Renal pelvis (tissue), 4 donors: ENCODE measurements around the gene IL17C. TPM values are rescaled to one million over a fixed set of nuclear protein-coding genes. Genes with fewer than 3 reads are reported as not detected.
"Not testable (repeated sequence)": the region's sequence is repeated elsewhere in the genome, so short reads cannot be mapped to it uniquely, and the experiment has no call there.

Experiments
- DNase-seq: peaks from one replicate; pipeline ENCODE4 v3.0.0-alpha.2; 2013
- polyA plus RNA-seq, 3 donors: library from polyadenylated mRNA; unstranded; fragments of 120-200 nt; gene quantifications; one replicate each; pipeline ENCODE4 v1.2.1, GENCODE V29; 2013; ENCODE audit not compliant: insufficient read length in 3 of 3

Gene IL17C
- polyA plus RNA-seq, 3 donors, result 0.10 TPM; not detected in 2

DNA sequence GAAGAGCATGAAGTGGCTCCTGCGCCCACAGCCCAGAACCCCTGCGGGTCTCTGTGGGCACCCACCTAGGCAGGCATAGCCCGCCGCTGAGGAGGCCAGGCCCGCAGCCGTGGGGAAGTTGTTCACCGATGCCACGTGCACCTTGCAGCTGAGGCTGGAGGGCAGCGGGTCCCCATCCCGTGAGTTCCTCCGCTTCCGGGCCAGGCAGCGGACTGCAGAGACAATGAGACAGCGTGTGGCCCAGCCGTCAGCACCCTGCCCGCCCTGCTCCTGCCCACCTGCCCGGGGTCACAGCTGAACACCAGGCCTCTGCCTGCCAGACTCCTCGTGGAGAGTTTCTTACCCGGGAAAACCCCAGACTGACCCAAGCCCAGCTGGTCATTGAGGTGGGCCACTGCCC lies 19.0 kb downstream of the IL17C start:
- no peak for DNase-seq

- DNase-seq, result no peak
Observed at GRCh38 chr16:88658714-88659113, 20.3 kb downstream of the IL17C start.

DNA sequence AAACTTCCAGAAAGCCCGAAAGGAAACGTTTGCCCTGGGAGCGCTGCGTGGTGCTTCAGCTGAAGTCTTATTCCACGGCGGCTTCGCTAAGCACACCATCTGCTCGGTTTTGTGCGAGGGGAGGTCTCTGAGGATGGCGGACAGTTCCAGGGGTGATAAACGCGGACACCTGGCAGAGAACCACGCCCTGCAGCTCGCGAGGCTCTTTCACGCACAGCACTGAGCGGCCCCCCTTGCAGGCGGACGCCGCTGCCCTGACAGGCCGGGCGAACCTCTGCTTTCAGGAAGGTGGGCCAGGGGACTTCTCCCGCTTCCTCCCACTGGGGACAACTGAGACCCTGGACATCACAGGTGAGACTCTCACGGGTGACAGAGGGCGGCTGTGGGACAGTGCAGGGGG lies 20.8 kb downstream of the IL17C start:
- DNase-seq, result no peak

- DNase-seq, result no peak
Observed at GRCh38 chr16:88661468-88661867, 23.1 kb downstream of the IL17C start.

- no peak for DNase-seq
Observed at GRCh38 chr16:88662222-88662842, 24.0 kb downstream of the IL17C start.

DNA sequence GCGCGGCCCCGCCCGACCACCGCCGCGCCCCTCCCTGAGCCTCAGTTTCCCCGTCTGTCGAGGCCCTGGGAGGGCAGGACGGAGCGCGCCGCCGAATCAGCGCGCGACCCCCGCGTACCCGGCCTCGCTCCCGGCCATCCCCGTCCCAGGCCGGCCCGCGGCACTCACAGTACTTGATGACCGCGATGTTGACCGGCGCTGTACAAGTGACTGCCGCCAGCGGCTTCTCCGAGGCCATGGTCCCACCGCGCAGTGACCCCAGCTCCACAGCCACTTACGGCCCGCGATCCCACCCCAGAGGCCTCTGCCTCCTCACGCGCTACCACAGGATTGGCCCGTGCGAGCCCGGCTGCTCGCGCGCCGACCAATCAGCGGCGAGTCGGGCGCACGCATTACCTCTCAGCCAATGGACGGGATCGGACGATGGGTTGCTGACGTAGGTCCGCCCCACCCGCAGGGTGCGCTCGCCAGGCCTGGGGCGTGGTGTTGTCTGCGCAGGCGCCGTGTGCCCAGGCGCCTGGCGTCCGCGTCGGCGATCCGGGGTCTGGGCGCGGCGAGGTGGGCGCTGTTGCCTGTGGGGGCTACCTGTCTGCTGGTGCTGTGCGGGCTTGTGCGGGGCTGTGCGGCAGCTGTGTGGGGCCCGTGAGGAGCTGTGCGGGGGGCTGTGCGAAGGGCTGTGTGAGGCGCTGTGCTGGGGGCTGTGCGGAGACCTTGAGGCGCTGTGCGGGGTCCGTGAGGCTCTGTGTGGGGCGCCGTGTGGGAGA lies 24.7 kb downstream of the IL17C start, which contains the start of gene MVD:
Gene MVD, minus strand, starts transcription at position 249 of the 764 bp plus-strand sequence. Its CDS starts 11 bp downstream, at position 238.
- peak; percentile 97 for DNase-seq

- DNase-seq, result no peak
Observed at GRCh38 chr16:88665148-88665547, 26.8 kb downstream of the IL17C start.

- no peak for DNase-seq
Observed at GRCh38 chr16:88665570-88665969, 27.2 kb downstream of the IL17C start.

GRCh38 chr16:88667461-88667860 lies 29.1 kb downstream of the IL17C start:
- no peak for DNase-seq

GRCh38 chr16:88669493-88669892 lies 31.1 kb downstream of the IL17C start:
- DNase-seq, result not testable (repeated sequence)

- DNase-seq, result no peak
Observed at GRCh38 chr16:88669980-88670379, 31.6 kb downstream of the IL17C start.

- DNase-seq, result no peak
Observed at GRCh38 chr16:88671806-88672205, 33.4 kb downstream of the IL17C start.

DNA sequence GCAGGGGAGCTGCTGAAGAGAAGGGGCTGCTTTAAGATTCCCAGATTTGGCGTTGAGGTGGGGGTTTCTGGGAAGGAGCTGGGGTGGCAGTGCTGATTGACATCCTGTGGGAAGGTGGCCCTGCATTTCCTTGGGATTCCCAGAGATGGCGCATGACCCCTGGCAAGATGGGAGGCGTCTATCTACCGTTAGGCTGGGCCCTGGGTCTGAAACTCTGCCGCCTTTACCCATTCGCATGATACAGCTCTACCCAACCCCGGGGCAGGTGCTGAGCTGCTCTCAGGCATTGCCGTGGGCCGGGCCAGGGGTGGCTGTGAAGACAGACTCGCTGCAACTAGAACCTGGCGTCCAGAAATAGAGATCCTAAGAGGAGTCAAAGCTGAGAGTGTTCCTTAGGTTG lies 34.4 kb downstream of the IL17C start:
- no peak for DNase-seq

DNA sequence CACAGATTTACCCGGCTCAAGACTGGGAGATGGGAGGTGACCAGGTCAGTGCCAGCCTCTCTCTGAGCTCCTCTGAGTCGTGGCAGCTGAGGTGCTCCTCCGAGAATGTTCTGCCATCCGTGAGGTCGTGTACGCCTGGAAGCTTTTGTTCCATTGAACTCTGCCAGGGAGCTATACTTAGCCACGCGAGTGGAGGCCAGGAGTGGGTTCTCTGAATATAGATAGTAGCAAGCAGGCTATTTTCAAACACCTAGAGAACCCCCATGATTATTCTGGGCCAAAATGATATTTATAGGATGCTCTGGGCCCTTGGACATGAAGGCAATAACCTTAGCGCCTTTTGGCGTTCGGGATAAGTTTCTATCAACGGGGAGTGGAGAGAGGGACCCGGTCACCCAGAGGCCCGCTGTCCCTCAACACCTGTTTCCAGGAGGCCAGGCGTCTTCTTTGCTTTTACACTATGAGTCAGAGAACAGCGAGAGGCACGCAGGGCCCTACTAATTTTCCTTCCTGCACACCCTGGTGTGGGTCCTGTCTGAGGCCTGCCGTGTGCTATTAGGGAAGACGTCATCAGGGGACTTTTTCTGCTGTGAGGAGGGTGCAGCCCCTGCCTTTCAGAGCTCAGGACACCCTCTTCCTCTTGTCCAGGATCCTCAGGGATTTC lies 35.5 kb downstream of the IL17C start:
- DNase-seq, result no peak

DNA sequence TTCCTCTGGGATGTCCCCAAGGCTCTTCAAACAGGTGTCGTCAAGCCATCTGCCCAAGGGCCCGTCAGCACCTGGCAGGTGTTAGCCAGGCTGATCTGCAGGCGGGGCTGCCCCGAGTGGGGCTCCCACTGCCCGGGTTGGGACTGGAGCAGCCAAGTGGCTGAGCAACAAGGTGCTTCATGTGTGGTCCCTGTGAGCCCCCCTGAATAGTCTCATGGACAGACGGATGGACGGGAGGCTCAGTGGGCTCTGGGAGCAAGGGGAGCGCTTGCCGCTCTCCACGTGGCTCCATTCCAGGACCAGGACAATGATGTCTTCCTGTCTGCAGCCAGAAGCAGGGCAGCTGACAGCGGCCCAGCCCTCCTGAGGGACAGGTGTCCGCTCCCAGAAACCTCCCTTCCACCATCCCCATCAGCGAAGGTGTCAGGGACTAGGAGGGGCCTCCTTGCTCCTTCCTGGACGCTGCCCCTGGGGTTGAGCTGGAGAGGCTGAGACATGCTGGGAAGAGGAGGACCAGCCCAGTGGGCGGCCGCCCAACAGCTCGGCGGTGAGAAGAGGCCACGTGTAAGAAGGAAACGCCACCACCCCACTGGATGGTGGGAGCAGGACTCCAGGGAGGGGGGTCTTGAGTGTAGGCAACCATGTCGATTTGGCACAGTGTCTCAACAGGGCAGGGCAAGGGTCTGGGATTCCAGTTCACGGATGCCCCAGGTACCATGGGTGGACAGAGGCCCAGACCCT lies 38.3 kb downstream of the IL17C start:
- DNase-seq, result no peak

- DNase-seq, result no peak
Observed at GRCh38 chr16:88677721-88678120, 39.3 kb downstream of the IL17C start.

DNA sequence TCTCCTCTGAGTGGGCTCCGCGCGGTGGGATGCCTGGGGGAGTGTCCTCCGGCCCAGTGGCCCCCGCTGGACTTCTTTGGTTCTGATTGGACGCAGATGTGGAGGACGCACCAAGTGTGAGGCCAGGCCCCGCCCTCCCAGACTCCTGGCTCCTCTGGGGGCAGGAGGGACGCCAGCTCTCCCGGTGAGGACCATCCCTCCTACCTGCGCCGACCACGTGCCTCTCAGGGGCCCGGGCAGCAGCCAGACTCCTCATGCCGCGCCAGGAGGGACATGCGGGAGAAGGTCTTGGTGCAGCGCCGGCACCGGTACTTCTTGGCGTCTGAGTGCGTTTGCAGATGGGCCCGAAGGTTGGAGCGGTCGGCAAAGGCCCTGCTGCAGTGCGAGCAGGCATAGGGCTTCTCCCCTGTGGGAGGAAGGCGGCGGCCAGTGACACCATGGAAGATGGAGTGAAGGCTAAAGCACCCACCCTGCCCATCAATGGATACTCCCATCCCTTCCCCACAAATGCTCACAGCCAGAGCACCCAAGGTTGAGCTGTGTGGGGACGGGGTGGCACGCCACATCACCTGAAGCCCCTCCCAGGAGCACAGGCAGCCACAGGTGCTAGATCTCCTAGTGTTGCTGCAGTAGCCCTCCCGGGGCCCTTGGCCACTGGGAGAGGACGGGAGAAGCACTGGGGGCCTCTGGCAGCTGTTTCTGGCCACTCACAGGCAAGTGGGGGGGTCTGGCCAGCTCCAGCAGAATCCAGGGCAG lies 40.0 kb downstream of the IL17C start:
- DNase-seq, result no peak

- DNase-seq, result no peak
Observed at GRCh38 chr16:88680554-88681083, 42.2 kb downstream of the IL17C start.

- no peak for DNase-seq
Observed at GRCh38 chr16:88681084-88681680, 42.8 kb downstream of the IL17C start.

GRCh38 chr16:88681709-88682451 lies 43.5 kb downstream of the IL17C start:
- DNase-seq, result no peak
